GM12878 (cell line): ENCODE data around the gene CUL4A. TPM values are rescaled to one million over a fixed set of nuclear protein-coding genes. Genes with fewer than 3 reads are reported as not detected.

Source experiments
- ATAC-seq: fragments of 200-7000 bp; cut with Tn5 transposase; 3 replicates; pipeline ENCODE4 v1.9.1; 2020; ENCODE audit warnings: mild to moderate bottlenecking, moderate library complexity
- BruUV-seq: library from RNA; stranded (reverse); fragments of 400-500 nt; replicated peaks from 2 replicates; lab custom pipeline; 2021; lab: Mats Ljungman, UMichigan
- CTCF ChIA-PET: fragments of 300-600 bp; sonication (Branson Sonifier 250); formaldehyde crosslinking; extraction: SDS; loops from one replicate; lab custom pipeline; 2021; ENCODE audit warnings: inconsistent platforms; lab: Yijun Ruan, JAX
- POLR2A ChIA-PET: fragments of 350-600 bp; formaldehyde crosslinking; extraction: SDS; loops from one replicate; lab custom pipeline; 2021; ENCODE audit warnings: inconsistent platforms; lab: Charles Lee
- RAD21 ChIA-PET: fragments of 300-600 bp; sonication (Branson Sonifier 250); formaldehyde crosslinking; loops from one replicate; lab custom pipeline; 2023; ENCODE audit warnings: antibody characterized with exemption; ENCODE audit not compliant: unreplicated experiment; lab: Charles Lee
- SMC1A ChIA-PET: fragments of 300-600 bp; sonication (Branson Sonifier 250); formaldehyde crosslinking; loops from one replicate; lab custom pipeline; 2023; ENCODE audit not compliant: unreplicated experiment, uncharacterized antibody; lab: Charles Lee
- DNase-seq: peaks from one replicate; pipeline ENCODE4 v3.0.0-alpha.2; 2011; ENCODE audit warnings: low read depth, low spot score
- FAIRE-seq: peaks from 3 replicates; lab custom pipeline; 2011; peaks lifted over from hg19 to GRCh38; lab: Jason Lieb, UNC
- H2AFZ ChIP-seq: 2 replicates; pipeline ENCODE4 v1.6.0; 2011; ENCODE audit warnings: low read depth, low read length, control low read depth; ENCODE audit not compliant: control insufficient read depth
- H3K27ac ChIP-seq: 2 replicates; pipeline ENCODE4 v1.5.1; 2011; ENCODE audit warnings: control low read depth; ENCODE audit not compliant: control insufficient read depth, insufficient read depth
- H3K27me3 ChIP-seq, 2 experiments: replicated peaks in 1 of 2; 2 replicates each; pipeline versions ENCODE4 v1.6.0 to v1.6.1; 2011; ENCODE audit warnings: low read length in 1 of 2; ENCODE audit not compliant: control insufficient read depth in 2 of 2, insufficient read depth in 2 of 2
- H3K36me3 ChIP-seq, 2 experiments: 2 replicates each; pipeline ENCODE4 v1.5.1; 2011; ENCODE audit warnings: low read length in 1 of 2; ENCODE audit not compliant: control insufficient read depth in 2 of 2, insufficient read depth in 2 of 2
- H3K4me1 ChIP-seq: 2 replicates; pipeline ENCODE4 v1.6.1; 2011; ENCODE audit warnings: mild to moderate bottlenecking, low read length, moderate library complexity, mixed read lengths; ENCODE audit not compliant: control insufficient read depth, insufficient read depth
- H3K4me2 ChIP-seq: 2 replicates; pipeline ENCODE4 v1.6.0; 2011; ENCODE audit warnings: control low read depth; ENCODE audit not compliant: control insufficient read depth, insufficient read depth
- H3K4me3 ChIP-seq: fragments of 200-600 bp; sonication (generic); 2 replicates; pipeline ENCODE4 v1.5.1; 2016
- H3K79me2 ChIP-seq: 2 replicates; pipeline ENCODE4 v1.6.0; 2011; ENCODE audit warnings: low read length; ENCODE audit not compliant: control insufficient read depth, insufficient read depth
- H3K9ac ChIP-seq: 2 replicates; pipeline ENCODE4 v1.8.0; 2011; ENCODE audit warnings: low read length, control low read depth, mixed read lengths; ENCODE audit not compliant: control insufficient read depth, insufficient read depth
- H3K9me3 ChIP-seq: replicated peaks from 3 replicates; pipeline ENCODE4 v1.5.1; 2011; ENCODE audit warnings: mild to moderate bottlenecking, low read length; ENCODE audit not compliant: control insufficient read depth, insufficient read depth
- H4K20me1 ChIP-seq: 2 replicates; pipeline ENCODE4 v1.6.0; 2011; ENCODE audit not compliant: control insufficient read depth, insufficient read depth
- CREB1 ChIP-seq: IDR thresholded peaks from 2 replicates; pipeline ENCODE4 v1.6.1; 2012; ENCODE audit warnings: low read depth, mild to moderate bottlenecking, inconsistent platforms
- EGR1 ChIP-seq, 2 experiments: IDR thresholded peaks; 1 replicate in 1 of 2; 2 replicates in 1 of 2; pipeline ENCODE4 v1.6.1; 2011 to 2012; ENCODE audit warnings: low read depth in 2 of 2, low read length in 2 of 2, borderline replicate concordance in 1 of 2, mild to moderate bottlenecking in 1 of 2, moderate library complexity in 1 of 2
- POLR2AphosphoS5 ChIP-seq: IDR thresholded peaks from 2 replicates; pipeline ENCODE4 v1.6.1; 2011; ENCODE audit warnings: mild to moderate bottlenecking, low read length, inconsistent platforms
- PRDM15 ChIP-seq: fragments of 450-650 bp; formaldehyde crosslinking; IDR thresholded peaks from 2 replicates; pipeline ENCODE4 v1.4.0; 2020; ENCODE audit warnings: mild to moderate bottlenecking, moderate library complexity
- SMC3 ChIP-seq: IDR thresholded peaks from 2 replicates; pipeline ENCODE4 v1.6.1; 2011; ENCODE audit warnings: low read length, improper control_type of control experiment, borderline replicate concordance
- WGBS: methylation state at CpG from one replicate; pipeline ENCODE4 v1.1.6; 2016; ENCODE audit warnings: low lambda C conversion rate; ENCODE audit not compliant: insufficient replicate concordance, insufficient coverage; ENCODE audit errors: missing lambda C conversion rate; 5-methylcytosine and 5-hydroxymethylcytosine counted together
- in situ Hi-C: fragments of 300-500 bp; cut with MboI; formaldehyde crosslinking; loops from 9 replicates; pipeline ENCODE4 v1.14.3; 2018; ENCODE audit warnings: mixed read lengths
- intact Hi-C: fragments of 100-400 bp; cut with micrococcal nuclease; formaldehyde crosslinking; loops from one replicate; pipeline ENCODE4 v1.14.2; 2022; ENCODE audit not compliant: unreplicated experiment
- polyA plus RNA-seq, 11 experiments: library from polyadenylated mRNA; depleted of rRNA in 4 of 11; unstranded in 6 of 11; stranded (reverse) in 5 of 11; fragments of >200 nt; fragmentation: Nextera tagmentation in 4 of 11; fragmentation: Illumina TruSeq in 1 of 11; extraction: Ambion mirVana in 4 of 11; extraction: Trizol in 1 of 11; gene quantifications; 1 replicate in 1 of 11; 2 replicates in 10 of 11; pipeline versions ENCODE4 v1.2.1 to v1.2.3, GENCODE V29; 2011 to 2016; ENCODE audit warnings: inconsistent platforms in 2 of 11, missing spikeins in 2 of 11, low read depth in 1 of 11
- total RNA-seq, 4 experiments: library from RNA; depleted of rRNA in 3 of 4; stranded (reverse); fragments of >200 nt in 3 of 4; fragmentation: Illumina TruSeq in 1 of 4; extraction: Trizol in 1 of 4; gene quantifications; 2 replicates each; pipeline versions ENCODE4 v1.2.1 to v1.2.3, GENCODE V29; 2013 to 2021

Gene CUL4A
- total and polyA plus RNA-seq, 10 of the 15 experiments (the other 5 are each of a cell fraction or from before 2014, with no cell fraction given): 19.7 to 74.3 (median 55.6) TPM

GRCh38 chr13:113292021-113292862, 82.8 kb downstream of the CUL4A start:
- H3K4me1 ChIP-seq: no peaks in the 10 kb centered on the region; the same call in 1 of the 2 replicates
- no peaks in the 10 kb centered on the region for H3K36me3 ChIP-seq
- WGBS: 8% methylated on average over 22 of the region's 22 CpGs
- H3K27ac ChIP-seq: no peak overlapping the region
- intact Hi-C loops (loop anchor here (10.0 kb wide), 1 partner anchor 293 kb away; the partner anchor contains the start of gene TFDP1), in situ Hi-C loops (no loop called here)
- no peak for TF ChIP-seq CREB1
- TF ChIP-seq SMC3: no peak
- TF ChIP-seq EGR1 (IDR thresholded peaks at IDR 0.05; ENCODE audit: borderline replicate concordance in 1 of 2, low read depth in 2 of 2, low read length in 2 of 2): peak in 1 of 2 experiments; percentile 80; a peak in 2 of 3 replicates
- no peak for TF ChIP-seq POLR2AphosphoS5
- TF ChIP-seq PRDM15 (CRISPR knock-in tag): no peak
- H4K20me1 ChIP-seq: no peaks in the 10 kb centered on the region
- ChIA-PET CTCF (interaction anchor here (0.6 to 1.0 kb wide), 2 partner anchors 8 to 24 kb away, joined by 3 to 4 read pairs; no protein-coding TSS in a partner anchor), RAD21 (no interaction called here), SMC1A (no interaction called here), POLR2A (no interaction called here)
- no peak overlapping the region for H3K4me3 ChIP-seq
- H2AFZ ChIP-seq: peak overlapping the region; percentile 75
- no peak for DNase-seq
- H3K27me3 ChIP-seq: peaks cover 0 to 2% of the 10 kb centered on the region in 2 experiments; a peak in 2 of 4 replicates
- no peak for ATAC-seq
- H3K4me2 ChIP-seq: peak overlapping the region; percentile 1; the same call in 1 of the 2 replicates
- H3K79me2 ChIP-seq: peaks cover 3% of the 10 kb centered on the region
- peaks cover 2% of the 10 kb centered on the region; the same call in 1 of the 3 replicates for H3K9me3 ChIP-seq
- peak; percentile 74 for FAIRE-seq
- no TSS peak for BruUV-seq
- H3K9ac ChIP-seq: no peak overlapping the region
